GM21360 (cell line): ENCODE data around the gene PSME3.
A peak's percentile ranks its signal among the peaks of the same experiment; 100 is the strongest.

Experiments
- ATAC-seq: cut with Tn5 transposase; IDR thresholded peaks from one replicate; pipeline ENCODE4 v1.9.1; 2021; ENCODE audit warnings: mild to moderate bottlenecking, moderate library complexity; ENCODE audit not compliant: unreplicated experiment

The PSME3 gene

GRCh38 chr17:42814633-42815399 is 18.4 kb upstream of the PSME3 start:
- ATAC-seq: no peak

GRCh38 chr17:42817866-42818265 is 15.3 kb upstream of the PSME3 start:
- ATAC-seq: no peak

- ATAC-seq: no peak
These were observed 14.8 kb upstream of the PSME3 start for GRCh38 chr17:42818379-42818778.

GRCh38 chr17:42819939-42820535 is 13.2 kb upstream of the PSME3 start:
- ATAC-seq: no peak

GRCh38 chr17:42821176-42821575 is 12.0 kb upstream of the PSME3 start:
- ATAC-seq: no peak

GRCh38 chr17:42827472-42827871 is 5.7 kb upstream of the PSME3 start:
- no peak for ATAC-seq

- no peak for ATAC-seq
These were observed 2.2 kb upstream of the PSME3 start for GRCh38 chr17:42830971-42831370.

GRCh38 chr17:42832213-42832933 is 824 bp upstream of the PSME3 start:
- peak; percentile 2 for ATAC-seq

GRCh38 chr17:42833767-42834422 is 698 bp downstream of the PSME3 start:
- no peak for ATAC-seq

- ATAC-seq: no peak
These were observed 2.5 kb downstream of the PSME3 start for GRCh38 chr17:42835732-42836131.

- no peak for ATAC-seq
These were observed 8.9 kb downstream of the PSME3 start for GRCh38 chr17:42841975-42842685.

- ATAC-seq: no peak
These were observed 10.2 kb downstream of the PSME3 start for GRCh38 chr17:42843358-42843934.

GRCh38 chr17:42844271-42844670 is 11.1 kb downstream of the PSME3 start, which contains the start of gene AOC2:
Gene AOC2 (plus strand): TSS chr17:42844580. CDS start chr17:42844627, 47 bp downstream.
- ATAC-seq: no peak

- no peak for ATAC-seq
These were observed 11.8 kb downstream of the PSME3 start for GRCh38 chr17:42844761-42845555.

- no peak for ATAC-seq
These were observed 12.3 kb downstream of the PSME3 start for GRCh38 chr17:42845556-42845917.

GRCh38 chr17:42845918-42846593 is 12.9 kb downstream of the PSME3 start:
- no peak for ATAC-seq

GRCh38 chr17:42846594-42847280 is 13.5 kb downstream of the PSME3 start:
- ATAC-seq: no peak

GRCh38 chr17:42848093-42848492 is 14.9 kb downstream of the PSME3 start:
- ATAC-seq: no peak
